ENCODE data around the gene C16orf95. TPM values are rescaled to one million over a fixed set of nuclear protein-coding genes. Genes with fewer than 3 reads are reported as not detected.

The C16orf95 gene
- total RNA-seq, 1 donor from 2014 or later: 6.9 TPM

GRCh38 chr16:87356491-87356853 lies 39.3 kb upstream of the C16orf95 start:
- DNase-seq (ENCODE audit: low spot score): no peak

GRCh38 chr16:87353613-87354012 lies 36.4 kb upstream of the C16orf95 start:
- no peak overlapping the region for H3K27ac Mint-ChIP-seq (ENCODE audit: unreplicated experiment)
- DNase-seq (ENCODE audit: low spot score): no peak
- H3K4me3 Mint-ChIP-seq (ENCODE audit: unreplicated experiment): no peak overlapping the region
- no peaks in the 10 kb centered on the region for H3K27me3 Mint-ChIP-seq (ENCODE audit: low read depth)
- H3K36me3 Mint-ChIP-seq (ENCODE audit: low read depth): peaks cover 9% of the 10 kb centered on the region
- no peaks in the 10 kb centered on the region for H3K9me3 Mint-ChIP-seq (ENCODE audit: low read depth)
- TF ChIP-seq CTCF (IDR thresholded peaks at IDR 0.05): no peak
- H3K4me1 Mint-ChIP-seq (ENCODE audit: low read depth): peaks cover 14% of the 10 kb centered on the region

More at GRCh38 chr16:87356491-87356853, 39.3 kb upstream of the C16orf95 start:
- TF ChIP-seq CTCF (IDR thresholded peaks at IDR 0.05): no peak
- H3K9me3 Mint-ChIP-seq (ENCODE audit: low read depth): no peaks in the 10 kb centered on the region
- peaks cover 6% of the 10 kb centered on the region for H3K4me1 Mint-ChIP-seq (ENCODE audit: low read depth)
- no peaks in the 10 kb centered on the region for H3K27me3 Mint-ChIP-seq (ENCODE audit: low read depth)
- peak overlapping the region; percentile 47 for H3K27ac Mint-ChIP-seq (ENCODE audit: unreplicated experiment)
- peaks cover 13% of the 10 kb centered on the region for H3K36me3 Mint-ChIP-seq (ENCODE audit: low read depth)
- no peak overlapping the region for H3K4me3 Mint-ChIP-seq (ENCODE audit: unreplicated experiment)

GRCh38 chr16:87352818-87353217 lies 35.6 kb upstream of the C16orf95 start:
- no peak for TF ChIP-seq CTCF (IDR thresholded peaks at IDR 0.05)
- H3K4me1 Mint-ChIP-seq (ENCODE audit: low read depth): peaks cover 14% of the 10 kb centered on the region
- no peak overlapping the region for H3K27ac Mint-ChIP-seq (ENCODE audit: unreplicated experiment)
- H3K9me3 Mint-ChIP-seq (ENCODE audit: low read depth): no peaks in the 10 kb centered on the region
- no peak for DNase-seq (ENCODE audit: low spot score)
- no peaks in the 10 kb centered on the region for H3K27me3 Mint-ChIP-seq (ENCODE audit: low read depth)
- no peak overlapping the region for H3K4me3 Mint-ChIP-seq (ENCODE audit: unreplicated experiment)
- H3K36me3 Mint-ChIP-seq (ENCODE audit: low read depth): peaks cover 5% of the 10 kb centered on the region

- no peak for TF ChIP-seq CTCF (IDR thresholded peaks at IDR 0.05)
- no peaks in the 10 kb centered on the region for H3K27me3 Mint-ChIP-seq (ENCODE audit: low read depth)
- DNase-seq (ENCODE audit: low spot score): no peak
- H3K9me3 Mint-ChIP-seq (ENCODE audit: low read depth): no peaks in the 10 kb centered on the region
- peaks cover 5% of the 10 kb centered on the region for H3K36me3 Mint-ChIP-seq (ENCODE audit: low read depth)
- H3K4me3 Mint-ChIP-seq (ENCODE audit: unreplicated experiment): no peak overlapping the region
- H3K27ac Mint-ChIP-seq (ENCODE audit: unreplicated experiment): no peak overlapping the region
- H3K4me1 Mint-ChIP-seq (ENCODE audit: low read depth): peaks cover 14% of the 10 kb centered on the region
Measured at GRCh38 chr16:87351320-87351698, 34.1 kb upstream of the C16orf95 start.

- Mint-ChIP-seq H3K9me3 (ENCODE audit: low read depth) (no peaks in the 10 kb centered on the region), H3K4me3 (ENCODE audit: unreplicated experiment) (peak overlapping the region; percentile 43), H3K4me1 (ENCODE audit: low read depth) (peaks cover 14% of the 10 kb centered on the region), H3K27me3 (ENCODE audit: low read depth) (no peaks in the 10 kb centered on the region), H3K36me3 (ENCODE audit: low read depth) (peaks cover 6% of the 10 kb centered on the region), H3K27ac (ENCODE audit: unreplicated experiment) (no peak overlapping the region)
- no peak for TF ChIP-seq CTCF (IDR thresholded peaks at IDR 0.05)
- DNase-seq (ENCODE audit: low spot score): no peak
Measured at GRCh38 chr16:87350681-87351319, 33.6 kb upstream of the C16orf95 start.

Data from chondrocyte (in vitro differentiated cells).